ENCODE measurements around the gene KCNJ10.

Gene KCNJ10

DNA sequence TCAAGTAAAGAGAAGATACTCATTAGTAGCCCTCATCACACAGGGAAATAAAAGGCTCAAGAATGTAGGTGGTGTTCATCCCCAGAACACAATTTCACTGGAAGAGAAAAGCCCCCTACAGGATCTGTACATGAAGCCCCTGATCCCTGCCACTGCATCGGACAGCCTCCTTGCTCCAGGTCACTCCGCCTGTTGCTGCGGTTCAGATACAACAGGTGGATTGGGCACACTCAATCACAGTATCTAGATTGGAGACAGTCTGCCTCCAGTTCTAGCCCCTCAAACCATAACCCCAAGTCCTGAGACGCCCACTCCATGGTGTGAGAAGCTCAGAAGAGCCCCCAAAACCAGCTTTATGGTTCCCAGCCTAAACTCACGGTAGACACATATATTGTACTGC lies 117.0 kb downstream of the KCNJ10 start:
- Histone ChIP-seq H3K27ac (ENCODE audit: poor library complexity, severe bottlenecking) (no peak overlapping the region), H3K4me3 (ENCODE audit: severe bottlenecking) (no peak overlapping the region), H3K27me3 (ENCODE audit: insufficient read depth, poor library complexity, severe bottlenecking) (no peaks in the 10 kb centered on the region), H3K36me3 (ENCODE audit: low read depth) (no peaks in the 10 kb centered on the region), H3K9me3 (ENCODE audit: severe bottlenecking) (no peaks in the 10 kb centered on the region), H3K4me1 (ENCODE audit: insufficient read depth, poor library complexity, severe bottlenecking) (peaks cover 17% of the 10 kb centered on the region)
- TF ChIP-seq, protein P1, sequence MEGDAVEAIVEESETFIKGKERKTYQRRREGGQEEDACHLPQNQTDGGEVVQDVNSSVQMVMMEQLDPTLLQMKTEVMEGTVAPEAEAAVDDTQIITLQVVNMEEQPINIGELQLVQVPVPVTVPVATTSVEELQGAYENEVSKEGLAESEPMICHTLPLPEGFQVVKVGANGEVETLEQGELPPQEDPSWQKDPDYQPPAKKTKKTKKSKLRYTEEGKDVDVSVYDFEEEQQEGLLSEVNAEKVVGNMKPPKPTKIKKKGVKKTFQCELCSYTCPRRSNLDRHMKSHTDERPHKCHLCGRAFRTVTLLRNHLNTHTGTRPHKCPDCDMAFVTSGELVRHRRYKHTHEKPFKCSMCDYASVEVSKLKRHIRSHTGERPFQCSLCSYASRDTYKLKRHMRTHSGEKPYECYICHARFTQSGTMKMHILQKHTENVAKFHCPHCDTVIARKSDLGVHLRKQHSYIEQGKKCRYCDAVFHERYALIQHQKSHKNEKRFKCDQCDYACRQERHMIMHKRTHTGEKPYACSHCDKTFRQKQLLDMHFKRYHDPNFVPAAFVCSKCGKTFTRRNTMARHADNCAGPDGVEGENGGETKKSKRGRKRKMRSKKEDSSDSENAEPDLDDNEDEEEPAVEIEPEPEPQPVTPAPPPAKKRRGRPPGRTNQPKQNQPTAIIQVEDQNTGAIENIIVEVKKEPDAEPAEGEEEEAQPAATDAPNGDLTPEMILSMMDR (IDR thresholded peaks at IDR 0.05; ENCODE audit: poor library complexity, severe bottlenecking) = no peak
- no peak for DNase-seq (ENCODE audit: low spot score)
- no peak for ATAC-seq (ENCODE audit: low read depth)

DNA sequence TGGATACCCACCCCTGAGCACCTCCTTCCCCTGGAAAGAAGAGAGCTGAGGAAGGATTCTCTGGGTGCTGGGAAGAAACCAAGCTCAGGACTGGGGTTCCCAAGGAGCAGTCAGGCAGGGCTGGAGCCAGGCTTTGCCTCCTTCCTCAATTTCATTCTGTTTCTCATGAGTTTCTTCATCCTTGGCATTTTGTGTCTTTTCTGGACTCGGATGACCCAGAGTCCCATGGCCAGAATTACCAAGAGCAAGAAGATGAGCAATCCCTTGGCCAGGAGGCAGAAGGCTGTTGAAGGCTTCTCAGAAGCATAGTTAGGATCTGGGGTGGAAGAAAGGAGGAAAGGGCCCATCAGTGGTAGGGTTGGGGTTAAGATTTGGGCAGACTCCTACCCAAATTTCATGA lies 118.4 kb downstream of the KCNJ10 start:
- DNase-seq (ENCODE audit: low spot score) (no peak), ATAC-seq (ENCODE audit: low read depth) (no peak)
- H3K27ac ChIP-seq (ENCODE audit: poor library complexity, severe bottlenecking) = no peak overlapping the region
- H3K9me3 ChIP-seq (ENCODE audit: severe bottlenecking) = no peaks in the 10 kb centered on the region
- no peaks in the 10 kb centered on the region for H3K36me3 ChIP-seq (ENCODE audit: low read depth)
- TF ChIP-seq, protein P1 (IDR thresholded peaks at IDR 0.05; ENCODE audit: poor library complexity, severe bottlenecking) = no peak
- peaks cover 17% of the 10 kb centered on the region for H3K4me1 ChIP-seq (ENCODE audit: insufficient read depth, poor library complexity, severe bottlenecking)
- H3K27me3 ChIP-seq (ENCODE audit: insufficient read depth, poor library complexity, severe bottlenecking) = no peaks in the 10 kb centered on the region
- no peak overlapping the region for H3K4me3 ChIP-seq (ENCODE audit: severe bottlenecking)

DNA sequence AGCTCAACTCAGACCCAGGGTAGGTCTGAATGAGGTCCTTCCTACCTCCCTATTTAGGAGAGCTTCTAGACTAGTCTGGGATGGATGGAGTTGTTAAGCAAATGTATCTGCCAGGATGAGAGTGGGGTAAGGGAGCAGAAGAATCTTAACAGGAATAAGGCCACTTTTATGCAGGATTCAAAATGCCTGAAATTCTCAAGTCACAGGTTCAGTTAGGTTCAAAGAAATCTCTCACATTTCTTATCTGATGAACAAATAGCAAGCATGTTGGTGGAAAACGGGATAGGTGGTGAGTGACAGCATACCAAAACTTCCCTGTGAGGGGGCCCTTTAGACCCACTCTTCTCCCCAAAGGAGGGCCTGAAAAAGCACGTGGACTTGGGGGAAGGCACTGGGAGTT lies 118.9 kb downstream of the KCNJ10 start:
- Histone ChIP-seq H3K4me1 (ENCODE audit: insufficient read depth, poor library complexity, severe bottlenecking) (peaks cover 17% of the 10 kb centered on the region), H3K36me3 (ENCODE audit: low read depth) (no peaks in the 10 kb centered on the region), H3K9me3 (ENCODE audit: severe bottlenecking) (no peaks in the 10 kb centered on the region), H3K4me3 (ENCODE audit: severe bottlenecking) (no peak overlapping the region), H3K27ac (ENCODE audit: poor library complexity, severe bottlenecking) (no peak overlapping the region), H3K27me3 (ENCODE audit: insufficient read depth, poor library complexity, severe bottlenecking) (no peaks in the 10 kb centered on the region)
- TF ChIP-seq, protein P1 (IDR thresholded peaks at IDR 0.05; ENCODE audit: poor library complexity, severe bottlenecking) = no peak
- DNase-seq (ENCODE audit: low spot score) (no peak), ATAC-seq (ENCODE audit: low read depth) (no peak)

DNA sequence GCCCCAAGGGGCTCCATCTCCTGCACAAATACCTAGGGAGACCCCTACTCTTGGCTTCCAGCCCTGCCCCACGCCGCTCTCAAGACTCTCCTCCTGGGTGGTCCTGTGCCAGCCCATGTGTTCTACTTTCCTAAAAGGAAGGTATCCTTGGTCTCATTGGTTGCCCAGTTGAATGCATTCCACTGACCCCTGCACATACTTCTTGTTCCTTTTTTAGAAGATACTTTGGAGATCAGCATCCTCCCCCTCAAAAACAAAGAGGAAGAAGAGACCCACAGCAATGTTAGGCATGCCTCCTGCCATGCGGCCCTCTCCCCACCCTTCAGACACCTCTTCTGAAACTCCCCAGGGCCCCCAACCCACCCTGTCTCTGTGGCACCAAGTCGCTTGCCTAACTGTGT lies 120.0 kb downstream of the KCNJ10 start:
- Histone ChIP-seq H3K4me1 (ENCODE audit: insufficient read depth, poor library complexity, severe bottlenecking) (peaks cover 12% of the 10 kb centered on the region), H3K36me3 (ENCODE audit: low read depth) (no peaks in the 10 kb centered on the region), H3K27ac (ENCODE audit: poor library complexity, severe bottlenecking) (no peak overlapping the region), H3K4me3 (ENCODE audit: severe bottlenecking) (no peak overlapping the region), H3K9me3 (ENCODE audit: severe bottlenecking) (no peaks in the 10 kb centered on the region), H3K27me3 (ENCODE audit: insufficient read depth, poor library complexity, severe bottlenecking) (no peaks in the 10 kb centered on the region)
- TF ChIP-seq, protein P1 (IDR thresholded peaks at IDR 0.05; ENCODE audit: poor library complexity, severe bottlenecking) = no peak
- ATAC-seq (ENCODE audit: low read depth) (no peak), DNase-seq (ENCODE audit: low spot score) (no peak)

DNA sequence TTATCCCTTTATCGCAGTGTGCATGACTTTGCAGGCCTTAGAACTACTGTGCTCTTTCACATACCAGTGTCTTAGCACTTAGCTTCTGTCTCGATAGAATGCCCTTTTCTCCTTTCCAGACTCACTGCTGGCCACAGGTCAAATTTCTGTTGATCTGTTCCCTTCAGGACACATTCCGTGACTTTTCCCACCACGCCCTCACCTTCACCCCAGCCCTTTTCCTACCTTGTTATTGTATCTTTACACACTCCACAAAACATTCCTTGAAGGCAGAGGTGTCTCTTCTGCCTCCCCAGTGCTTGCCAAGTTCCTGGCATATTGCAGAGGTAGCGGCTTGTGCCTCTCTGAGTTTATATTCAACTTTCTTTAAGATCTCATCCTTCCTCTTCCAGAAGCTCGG lies 120.8 kb downstream of the KCNJ10 start:
- H3K4me1 ChIP-seq (ENCODE audit: insufficient read depth, poor library complexity, severe bottlenecking) = peaks cover 12% of the 10 kb centered on the region
- TF ChIP-seq, protein P1 (IDR thresholded peaks at IDR 0.05; ENCODE audit: poor library complexity, severe bottlenecking) = no peak
- no peak for DNase-seq (ENCODE audit: low spot score)
- no peak overlapping the region for H3K4me3 ChIP-seq (ENCODE audit: severe bottlenecking)
- H3K27ac ChIP-seq (ENCODE audit: poor library complexity, severe bottlenecking) = no peak overlapping the region
- H3K27me3 ChIP-seq (ENCODE audit: insufficient read depth, poor library complexity, severe bottlenecking) = no peaks in the 10 kb centered on the region
- no peaks in the 10 kb centered on the region for H3K36me3 ChIP-seq (ENCODE audit: low read depth)
- H3K9me3 ChIP-seq (ENCODE audit: severe bottlenecking) = no peaks in the 10 kb centered on the region
- no peak for ATAC-seq (ENCODE audit: low read depth)

Data from RWPE2 (cell line).